H9 (cell line): ENCODE measurements around the gene MPZL1. TPM values are rescaled to one million over a fixed set of nuclear protein-coding genes. Genes with fewer than 3 reads are reported as not detected.

ENCODE experiments used
- DNase-seq: peaks from one replicate; pipeline ENCODE4 v3.0.0-alpha.2; 2017
- H2AFZ ChIP-seq: one replicate; pipeline ENCODE4 v1.6.1; 2013; ENCODE audit warnings: mild to moderate bottlenecking, low read length, control low read depth, moderate library complexity
- H2AK5ac ChIP-seq: 2 replicates; pipeline ENCODE4 v1.6.1; 2013; ENCODE audit warnings: low read length, control low read depth, mixed read lengths; ENCODE audit not compliant: insufficient read length
- H2BK120ac ChIP-seq: one replicate; pipeline ENCODE4 v1.6.1; 2013; ENCODE audit warnings: low read depth, mild to moderate bottlenecking, low read length, control low read depth, inconsistent platforms; ENCODE audit not compliant: poor library complexity, severe bottlenecking
- H2BK12ac ChIP-seq: 2 replicates; pipeline ENCODE4 v1.6.1; 2013; ENCODE audit warnings: low read length, control low read depth, mixed read lengths, low read depth; ENCODE audit not compliant: insufficient read length
- H2BK15ac ChIP-seq: 2 replicates; pipeline ENCODE4 v1.6.1; 2013; ENCODE audit warnings: low read depth, low read length, control low read depth
- H2BK20ac ChIP-seq: one replicate; pipeline ENCODE4 v1.6.1; 2013; ENCODE audit warnings: low read depth, mild to moderate bottlenecking, low read length, control low read depth, inconsistent platforms; ENCODE audit not compliant: poor library complexity, severe bottlenecking
- H2BK5ac ChIP-seq: 2 replicates; pipeline ENCODE4 v1.6.1; 2013; ENCODE audit warnings: low read length, control low read depth, mixed read lengths; ENCODE audit not compliant: insufficient read length
- H3K14ac ChIP-seq: 2 replicates; pipeline ENCODE4 v1.6.1; 2013; ENCODE audit warnings: low read length, control low read depth; ENCODE audit not compliant: insufficient read depth
- H3K18ac ChIP-seq: 2 replicates; pipeline ENCODE4 v1.6.1; 2013; ENCODE audit warnings: low read depth, mild to moderate bottlenecking, mixed read lengths, low read length, control low read depth; ENCODE audit not compliant: insufficient read length
- H3K23ac ChIP-seq: 2 replicates; pipeline ENCODE4 v1.6.1; 2013; ENCODE audit warnings: low read length, control low read depth, mixed read lengths, low read depth; ENCODE audit not compliant: insufficient read length
- H3K23me2 ChIP-seq: 2 replicates; pipeline ENCODE4 v1.6.1; 2013; ENCODE audit warnings: low read depth, mild to moderate bottlenecking, mixed read lengths, low read length, control low read depth; ENCODE audit not compliant: insufficient read length, poor library complexity, severe bottlenecking
- H3K27ac ChIP-seq: 2 replicates; pipeline ENCODE4 v1.5.1; 2013; ENCODE audit warnings: low read length, control low read depth, mixed read lengths, low read depth; ENCODE audit not compliant: insufficient read length
- H3K27me3 ChIP-seq: 2 replicates; pipeline ENCODE4 v1.6.1; 2013; ENCODE audit warnings: low read length, control low read depth, inconsistent platforms; ENCODE audit not compliant: insufficient read depth
- H3K4ac ChIP-seq: 2 replicates; pipeline ENCODE4 v1.6.1; 2013; ENCODE audit warnings: low read depth, mild to moderate bottlenecking, control low read depth, inconsistent platforms, low read length, moderate library complexity
- H3K4me1 ChIP-seq: 2 replicates; pipeline ENCODE4 v1.6.1; 2013; ENCODE audit warnings: low read length, control low read depth, inconsistent platforms; ENCODE audit not compliant: insufficient read depth
- H3K4me2 ChIP-seq: 2 replicates; pipeline ENCODE4 v1.6.1; 2013; ENCODE audit warnings: low read length, control low read depth, mixed read lengths; ENCODE audit not compliant: insufficient read length, insufficient read depth
- H3K56ac ChIP-seq: 2 replicates; pipeline ENCODE4 v1.6.1; 2013; ENCODE audit warnings: low read depth, mild to moderate bottlenecking, mixed read lengths, low read length, control low read depth; ENCODE audit not compliant: insufficient read length
- H3K79me1 ChIP-seq: 2 replicates; pipeline ENCODE4 v1.6.1; 2013; ENCODE audit warnings: low read depth, mild to moderate bottlenecking, moderate library complexity, low read length, control low read depth, inconsistent platforms; ENCODE audit not compliant: insufficient read depth, poor library complexity, severe bottlenecking
- H3K79me2 ChIP-seq: 2 replicates; pipeline ENCODE4 v1.6.1; 2013; ENCODE audit warnings: low read length, control low read depth, inconsistent platforms; ENCODE audit not compliant: insufficient read depth
- H3K9ac ChIP-seq: 2 replicates; pipeline ENCODE4 v1.6.1; 2013; ENCODE audit warnings: low read length, control low read depth, mixed read lengths; ENCODE audit not compliant: insufficient read length; ENCODE audit errors: extremely low read depth
- H3K9me3 ChIP-seq: one replicate; pipeline ENCODE4 v1.6.1; 2013; ENCODE audit warnings: low read depth, low read length, inconsistent platforms; ENCODE audit not compliant: control insufficient read depth
- H3T11ph ChIP-seq: one replicate; pipeline ENCODE4 v1.6.1; 2013; ENCODE audit warnings: mild to moderate bottlenecking, low read length, control low read depth, inconsistent platforms
- H4K20me1 ChIP-seq: one replicate; pipeline ENCODE4 v1.6.1; 2013; ENCODE audit not compliant: control insufficient read depth, insufficient read length, insufficient read depth
- H4K5ac ChIP-seq: 2 replicates; pipeline ENCODE4 v1.6.1; 2013; ENCODE audit warnings: low read depth, mild to moderate bottlenecking, mixed read lengths, low read length, control low read depth; ENCODE audit not compliant: insufficient read length
- H4K8ac ChIP-seq: replicated peaks from 2 replicates; pipeline ENCODE4 v1.6.1; 2013; ENCODE audit warnings: low read length, control low read depth, mixed read lengths, low read depth; ENCODE audit not compliant: insufficient read length
- H4K91ac ChIP-seq: 2 replicates; pipeline ENCODE4 v1.6.1; 2013; ENCODE audit warnings: low read depth, mild to moderate bottlenecking, moderate library complexity, mixed read lengths, low read length, control low read depth; ENCODE audit not compliant: insufficient read length
- H3K27ac Mint-ChIP-seq, 3 experiments: 2 replicates in 2 of 3; 3 replicates in 1 of 3; pipeline ENCODE4 v1.8.0; 2020 to 2021; ENCODE audit warnings: mixed read lengths in 3 of 3, mild to moderate bottlenecking in 1 of 3, moderate library complexity in 1 of 3
- H3K27me3 Mint-ChIP-seq: 2 replicates; pipeline ENCODE4 v1.8.0; 2021; ENCODE audit warnings: low read depth, mild to moderate bottlenecking, moderate library complexity, mixed read lengths
- H3K36me3 Mint-ChIP-seq, 3 experiments: 2 replicates in 2 of 3; 3 replicates in 1 of 3; pipeline ENCODE4 v1.8.0; 2020 to 2021; ENCODE audit warnings: low read depth in 3 of 3, mixed read lengths in 3 of 3; ENCODE audit not compliant: insufficient read depth in 1 of 3
- H3K4me1 Mint-ChIP-seq, 2 experiments: 2 replicates each; pipeline ENCODE4 v1.8.0; 2020; ENCODE audit warnings: mixed read lengths in 2 of 2
- H3K4me3 Mint-ChIP-seq, 2 experiments: 2 replicates in 1 of 2; 3 replicates in 1 of 2; pipeline ENCODE4 v1.8.0; 2020 to 2021; ENCODE audit warnings: mild to moderate bottlenecking in 2 of 2, mixed read lengths in 2 of 2, moderate library complexity in 1 of 2
- H3K9me3 Mint-ChIP-seq, 2 experiments: 2 replicates in 1 of 2; 3 replicates in 1 of 2; pipeline ENCODE4 v1.8.0; 2020; ENCODE audit warnings: mild to moderate bottlenecking in 2 of 2, mixed read lengths in 2 of 2, moderate library complexity in 1 of 2
- WGBS: extraction: QIAGEN DNeasy Blood & Tissue Kit; methylation state at CpG from one replicate; pipeline ENCODE4 v1.1.7; 2013; ENCODE audit warnings: missing lambda C conversion rate, low lambda C conversion rate, mixed read lengths; ENCODE audit not compliant: insufficient read length; ENCODE audit errors: extremely low coverage; 5-methylcytosine and 5-hydroxymethylcytosine counted together
- total RNA-seq: library from RNA; stranded (reverse); gene quantifications from 2 replicates; pipeline ENCODE4 v1.2.1, GENCODE V29; 2021
- TF ChIP-seq, protein P1 (sequence below): fragments of 200-600 bp; sonication (generic); conservative IDR thresholded peaks from 3 replicates; pipeline ENCODE4 v1.8.0; 2021; ENCODE audit warnings: antibody characterized with exemption, mild to moderate bottlenecking

MPZL1 gene
- total RNA-seq, 1 experiment from 2014 or later: 60.7 TPM

GRCh38 chr1:167776616-167777268 lies 55.0 kb downstream of the MPZL1 start:
- no peak overlapping the region for H3T11ph ChIP-seq
- no peak overlapping the region for H2BK15ac ChIP-seq
- no peaks in the 10 kb centered on the region for H3K23me2 ChIP-seq
- no peaks in the 10 kb centered on the region; a peak in 2 of 5 replicates for H3K9me3 Mint-ChIP-seq
- no peak overlapping the region for H3K18ac ChIP-seq
- H2AFZ ChIP-seq: no peak overlapping the region
- no peaks in the 10 kb centered on the region for H3K4me1 ChIP-seq
- H3K4me3 Mint-ChIP-seq: no peak overlapping the region
- no peak overlapping the region for H4K5ac ChIP-seq
- H2BK120ac ChIP-seq: no peak overlapping the region
- H3K79me1 ChIP-seq: no peaks in the 10 kb centered on the region
- H3K79me2 ChIP-seq: no peaks in the 10 kb centered on the region
- H2BK12ac ChIP-seq: no peak overlapping the region
- H3K4ac ChIP-seq: no peak overlapping the region
- no peak overlapping the region for H3K27ac Mint-ChIP-seq
- H3K14ac ChIP-seq: no peak overlapping the region
- no peaks in the 10 kb centered on the region for H3K27me3 ChIP-seq
- H3K27me3 Mint-ChIP-seq: peaks cover 12% of the 10 kb centered on the region
- no peaks in the 10 kb centered on the region for H4K20me1 ChIP-seq
- no peak overlapping the region for H4K91ac ChIP-seq
- no peak overlapping the region for H3K23ac ChIP-seq
- DNase-seq: no peak
- H3K36me3 Mint-ChIP-seq: peaks cover 36 to 66% (median 56%) of the 10 kb centered on the region in 3 experiments
- no peaks in the 10 kb centered on the region for H3K9me3 ChIP-seq
- H3K4me1 Mint-ChIP-seq: no peaks in the 10 kb centered on the region
- H2BK5ac ChIP-seq: no peak overlapping the region
- TF ChIP-seq, protein P1, sequence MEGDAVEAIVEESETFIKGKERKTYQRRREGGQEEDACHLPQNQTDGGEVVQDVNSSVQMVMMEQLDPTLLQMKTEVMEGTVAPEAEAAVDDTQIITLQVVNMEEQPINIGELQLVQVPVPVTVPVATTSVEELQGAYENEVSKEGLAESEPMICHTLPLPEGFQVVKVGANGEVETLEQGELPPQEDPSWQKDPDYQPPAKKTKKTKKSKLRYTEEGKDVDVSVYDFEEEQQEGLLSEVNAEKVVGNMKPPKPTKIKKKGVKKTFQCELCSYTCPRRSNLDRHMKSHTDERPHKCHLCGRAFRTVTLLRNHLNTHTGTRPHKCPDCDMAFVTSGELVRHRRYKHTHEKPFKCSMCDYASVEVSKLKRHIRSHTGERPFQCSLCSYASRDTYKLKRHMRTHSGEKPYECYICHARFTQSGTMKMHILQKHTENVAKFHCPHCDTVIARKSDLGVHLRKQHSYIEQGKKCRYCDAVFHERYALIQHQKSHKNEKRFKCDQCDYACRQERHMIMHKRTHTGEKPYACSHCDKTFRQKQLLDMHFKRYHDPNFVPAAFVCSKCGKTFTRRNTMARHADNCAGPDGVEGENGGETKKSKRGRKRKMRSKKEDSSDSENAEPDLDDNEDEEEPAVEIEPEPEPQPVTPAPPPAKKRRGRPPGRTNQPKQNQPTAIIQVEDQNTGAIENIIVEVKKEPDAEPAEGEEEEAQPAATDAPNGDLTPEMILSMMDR: no peak
- H3K27ac ChIP-seq: no peak overlapping the region
- no peak overlapping the region for H3K56ac ChIP-seq
- no peak overlapping the region for H2AK5ac ChIP-seq
- H4K8ac ChIP-seq: no peak overlapping the region
- H3K4me2 ChIP-seq: no peak overlapping the region
- no peak overlapping the region for H3K9ac ChIP-seq
- H2BK20ac ChIP-seq: no peak overlapping the region
- WGBS: no CpG with 5 or more reads among the region's 1 CpG
